Tibial artery (tissue), 4 donors: ENCODE measurements around the gene MECP2.

ENCODE experiments used
- DNase-seq, 2 donors: peaks; one replicate each; pipeline ENCODE4 v3.0.0-alpha.2; 2019
- H3K27ac ChIP-seq, 2 donors: fragments of 200-600 bp; sonication (generic) in 1 of 2; 1 replicate in 1 of 2; 2 replicates in 1 of 2; pipeline ENCODE4 v1.5.1; 2018 to 2019; ENCODE audit warnings: mild to moderate bottlenecking in 1 of 2
- H3K27me3 ChIP-seq, 2 donors: fragments of 200-600 bp; sonication (generic) in 1 of 2; one replicate each; pipeline versions ENCODE4 v1.5.1 to v1.6.0; 2016 to 2019
- H3K36me3 ChIP-seq, 3 donors: fragments of 200-600 bp; sonication (generic) in 2 of 3; one replicate each; pipeline ENCODE4 v1.5.1; 2016 to 2019; ENCODE audit warnings: mild to moderate bottlenecking in 2 of 3
- H3K4me1 ChIP-seq, 4 donors: fragments of 200-600 bp; sonication (generic) in 2 of 4; 1 replicate in 3 of 4; 2 replicates in 1 of 4; pipeline ENCODE4 v1.5.1; 2016 to 2019
- H3K4me3 ChIP-seq, 2 donors: fragments of 200-600 bp; sonication (generic) in 1 of 2; 1 replicate in 1 of 2; 2 replicates in 1 of 2; pipeline ENCODE4 v1.5.1; 2018 to 2019; ENCODE audit warnings: mild to moderate bottlenecking in 2 of 2
- H3K9me3 ChIP-seq, 3 donors: fragments of 200-600 bp; sonication (generic) in 1 of 3; one replicate each; pipeline ENCODE4 v1.5.1; 2016 to 2019
- intact Hi-C: fragments of 100-400 bp; cut with DNase I; formaldehyde crosslinking; loops from one replicate; pipeline ENCODE4 v1.15.0; 2023; ENCODE audit warnings: low total_unique reads
- TF ChIP-seq, protein P1 (sequence below), 2 experiments: fragments of 200-600 bp in 1 of 2; fragments of 450-650 bp in 1 of 2; IDR thresholded peaks; one replicate each; pipeline ENCODE4 v1.5.1; 2017 to 2019; ENCODE audit warnings: antibody characterized with exemption in 2 of 2, mild to moderate bottlenecking in 1 of 2, moderate library complexity in 1 of 2

The MECP2 gene

DNA sequence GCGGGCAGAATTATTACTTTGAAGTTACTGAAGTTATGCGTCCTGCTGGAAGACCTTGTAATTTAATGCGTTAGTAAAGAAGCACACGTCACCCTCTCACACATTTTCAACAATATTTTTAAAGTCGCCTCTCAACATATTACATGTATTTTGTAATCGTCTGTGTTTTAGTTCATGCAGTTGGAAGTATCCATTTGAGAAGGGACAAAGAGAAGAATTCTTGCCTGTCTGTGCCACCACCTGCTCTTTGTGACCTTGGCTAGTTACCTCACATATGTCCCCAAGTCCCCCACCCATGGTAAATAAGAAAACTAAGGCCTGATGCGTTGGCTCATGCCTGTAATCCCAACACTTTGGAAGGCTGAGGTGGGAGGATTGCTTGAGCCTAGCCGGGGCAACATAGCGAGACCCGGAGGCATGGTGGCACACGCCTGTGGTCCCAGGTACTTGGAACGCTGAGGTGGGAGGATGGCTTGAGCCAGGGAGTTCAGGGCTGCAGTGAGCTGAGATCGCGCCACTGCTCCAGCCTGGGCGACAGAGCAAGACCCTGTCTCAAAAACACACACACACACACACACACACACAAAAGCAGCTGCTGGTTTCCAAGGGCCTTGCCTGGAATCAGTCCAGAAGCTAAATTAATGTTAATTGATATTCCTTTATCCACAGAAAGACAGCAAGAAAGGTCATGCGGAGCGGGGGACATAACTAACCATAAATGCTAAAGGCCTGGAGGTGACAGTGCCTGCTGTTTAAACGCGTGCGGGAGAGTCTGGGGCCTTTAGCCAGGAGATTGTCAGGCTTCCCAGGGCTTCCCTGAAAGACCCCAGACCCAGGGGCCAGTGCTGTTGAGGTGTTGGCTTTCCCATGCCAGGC lies 124.2 kb downstream of the MECP2 start:
- TF ChIP-seq, protein P1, sequence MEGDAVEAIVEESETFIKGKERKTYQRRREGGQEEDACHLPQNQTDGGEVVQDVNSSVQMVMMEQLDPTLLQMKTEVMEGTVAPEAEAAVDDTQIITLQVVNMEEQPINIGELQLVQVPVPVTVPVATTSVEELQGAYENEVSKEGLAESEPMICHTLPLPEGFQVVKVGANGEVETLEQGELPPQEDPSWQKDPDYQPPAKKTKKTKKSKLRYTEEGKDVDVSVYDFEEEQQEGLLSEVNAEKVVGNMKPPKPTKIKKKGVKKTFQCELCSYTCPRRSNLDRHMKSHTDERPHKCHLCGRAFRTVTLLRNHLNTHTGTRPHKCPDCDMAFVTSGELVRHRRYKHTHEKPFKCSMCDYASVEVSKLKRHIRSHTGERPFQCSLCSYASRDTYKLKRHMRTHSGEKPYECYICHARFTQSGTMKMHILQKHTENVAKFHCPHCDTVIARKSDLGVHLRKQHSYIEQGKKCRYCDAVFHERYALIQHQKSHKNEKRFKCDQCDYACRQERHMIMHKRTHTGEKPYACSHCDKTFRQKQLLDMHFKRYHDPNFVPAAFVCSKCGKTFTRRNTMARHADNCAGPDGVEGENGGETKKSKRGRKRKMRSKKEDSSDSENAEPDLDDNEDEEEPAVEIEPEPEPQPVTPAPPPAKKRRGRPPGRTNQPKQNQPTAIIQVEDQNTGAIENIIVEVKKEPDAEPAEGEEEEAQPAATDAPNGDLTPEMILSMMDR (IDR thresholded peaks at IDR 0.05) = no peak
- H3K9me3 ChIP-seq = peaks cover 0 to 3% (median 0%) of the 10 kb centered on the region in 3 donors
- H3K27me3 ChIP-seq = no peaks in the 10 kb centered on the region
- no peak for DNase-seq
- H3K36me3 ChIP-seq = no peaks in the 10 kb centered on the region
- intact Hi-C loops = no loop called here
- H3K27ac ChIP-seq = peak overlapping the region; percentile 98 to 99
- peaks cover 0 to 28% (median 23%) of the 10 kb centered on the region in 4 donors for H3K4me1 ChIP-seq
- peak overlapping the region; percentile 82 to 88 for H3K4me3 ChIP-seq

DNA sequence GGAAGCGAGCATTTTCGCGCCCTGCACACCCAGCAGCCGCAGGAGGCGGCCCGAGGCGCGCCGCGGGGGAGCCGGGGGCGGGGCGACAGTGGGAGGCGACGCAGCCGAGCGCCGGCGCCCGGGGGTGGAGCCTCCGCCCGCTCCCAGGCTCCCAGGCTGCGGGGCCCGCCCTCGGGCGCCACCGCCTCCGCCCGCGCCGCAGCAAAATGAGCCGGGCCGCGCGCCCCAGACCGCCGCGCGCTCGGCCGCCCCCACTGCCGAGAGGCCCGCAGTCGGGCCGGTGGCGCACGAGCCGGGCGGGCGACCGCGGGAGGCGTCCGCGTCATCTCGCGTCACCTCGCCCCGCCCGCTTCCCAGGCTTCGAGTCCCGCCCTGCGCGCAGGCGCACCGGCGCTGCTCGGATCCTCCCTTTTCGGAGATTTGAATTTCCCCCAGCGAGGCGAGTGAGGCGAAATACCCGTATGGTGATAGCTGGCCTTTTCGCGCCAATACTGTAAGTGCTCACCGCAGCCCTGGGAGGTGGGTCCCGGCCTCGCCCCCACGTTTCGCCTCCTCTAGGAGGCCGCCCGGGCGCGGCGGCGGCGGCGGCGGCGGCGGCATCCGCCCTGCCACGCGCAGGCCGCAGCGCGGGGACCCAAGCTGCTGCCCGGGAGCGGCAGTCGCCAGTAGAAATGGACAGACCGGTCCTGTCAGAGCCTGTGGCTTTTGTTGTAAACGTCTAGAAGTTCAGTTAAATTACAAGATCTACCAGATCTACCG lies 125.0 kb downstream of the MECP2 start, which contains the start of gene TMEM187:
TMEM187 (plus strand) TSS at position 387 of the 759 bp plus-strand sequence. CDS start 9,309 bp downstream, outside the sequence.
- Histone ChIP-seq H3K27me3 (no peaks in the 10 kb centered on the region), H3K9me3 (peaks cover 0 to 3% (median 0%) of the 10 kb centered on the region in 3 donors), H3K4me1 (peaks cover 0 to 36% (median 31%) of the 10 kb centered on the region in 4 donors), H3K27ac (peak within 1 kb of the TSS; percentile 98 to 99), H3K36me3 (no peaks in the 10 kb centered on the region), H3K4me3 (peak within 1 kb of the TSS; percentile 82 to 88)
- intact Hi-C loops = no loop called here
- DNase-seq = peak; percentile 73 to 89
- TF ChIP-seq, protein P1 (IDR thresholded peaks at IDR 0.05) = no peak
